ENCODE data around the gene AFTPH. TPM values are rescaled to one million over a fixed set of nuclear protein-coding genes. Genes with fewer than 3 reads are reported as not detected.

Gene AFTPH
- total RNA-seq, 1 experiment from 2014 or later, result 13.5 TPM

DNA sequence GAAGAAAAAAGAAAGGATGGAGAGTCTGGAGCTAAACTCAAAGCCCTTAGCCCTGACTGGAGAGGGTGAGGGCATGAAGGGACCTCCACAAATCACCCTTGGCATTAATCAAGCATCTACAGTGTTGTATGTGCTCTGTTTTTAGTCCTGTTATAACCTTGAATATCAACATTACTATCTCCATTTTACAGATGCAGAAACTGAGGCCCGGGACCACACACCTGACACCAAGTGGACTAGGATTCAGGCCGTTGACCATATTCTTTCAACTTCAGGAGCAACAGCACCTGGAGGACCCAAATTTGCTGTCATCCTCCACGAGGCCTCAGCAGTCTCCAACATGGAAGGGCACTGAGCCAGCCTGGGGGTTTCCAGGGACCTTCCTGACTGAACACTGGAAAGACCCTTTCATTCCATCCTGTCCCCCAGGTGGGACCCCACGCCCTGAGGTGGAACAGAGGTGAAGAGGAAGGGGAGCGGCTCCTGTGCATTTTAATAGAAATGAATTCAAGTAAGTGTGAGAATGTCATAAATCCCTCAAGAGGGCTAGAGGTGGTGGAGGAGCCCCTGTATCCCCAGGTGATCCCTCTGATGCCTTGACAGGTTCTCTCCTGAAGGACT, 88.6 kb downstream of the AFTPH start:
- H4K20me1 ChIP-seq (ENCODE audit: control insufficient read depth, insufficient read depth, insufficient read length), result no peaks in the 10 kb centered on the region
- no peak overlapping the region for H2BK20ac ChIP-seq (ENCODE audit: low read depth, low read length, poor library complexity, severe bottlenecking)
- no CpG with 5 or more reads among the region's 5 CpGs for WGBS (ENCODE audit: extremely low coverage, insufficient read length, low lambda C conversion rate)
- H3K9me3 ChIP-seq (ENCODE audit: control insufficient read depth, low read depth, low read length), result no peaks in the 10 kb centered on the region
- no peak overlapping the region for H4K91ac ChIP-seq (ENCODE audit: insufficient read length, low read depth, low read length)
- no peaks in the 10 kb centered on the region for H3K4me1 ChIP-seq (ENCODE audit: insufficient read depth, low read length)
- no peak overlapping the region for H3K56ac ChIP-seq (ENCODE audit: insufficient read length, low read depth, low read length)
- H2BK15ac ChIP-seq (ENCODE audit: low read depth, low read length), result no peak overlapping the region
- no peak overlapping the region for H3K4me2 ChIP-seq (ENCODE audit: insufficient read depth, insufficient read length, low read length)
- H3K9ac ChIP-seq (ENCODE audit: extremely low read depth, insufficient read length, low read length), result no peak overlapping the region
- no peaks in the 10 kb centered on the region for H3K79me2 ChIP-seq (ENCODE audit: insufficient read depth, low read length)
- Mint-ChIP-seq H3K9me3 (no peaks in the 10 kb centered on the region), H3K4me3 (no peak overlapping the region), H3K27me3 (ENCODE audit: low read depth) (peaks cover 48% of the 10 kb centered on the region), H3K27ac (no peak overlapping the region), H3K36me3 (ENCODE audit: insufficient read depth in 1 of 3, low read depth in 3 of 3) (no peaks in the 10 kb centered on the region), H3K4me1 (peaks cover 11 to 23% of the 10 kb centered on the region in 2 experiments)
- DNase-seq, result no peak
- H2AK5ac ChIP-seq (ENCODE audit: insufficient read length, low read length), result no peak overlapping the region
- no peak overlapping the region for H3K4ac ChIP-seq (ENCODE audit: low read depth, low read length)
- H3K27ac ChIP-seq (ENCODE audit: insufficient read length, low read depth, low read length), result no peak overlapping the region
- H3K79me1 ChIP-seq (ENCODE audit: insufficient read depth, low read depth, low read length, poor library complexity, severe bottlenecking), result no peaks in the 10 kb centered on the region
- no peak overlapping the region for H3K14ac ChIP-seq (ENCODE audit: insufficient read depth, low read length)
- H3K23me2 ChIP-seq (ENCODE audit: insufficient read length, low read depth, low read length, poor library complexity, severe bottlenecking), result peaks cover 2% of the 10 kb centered on the region
- no peak overlapping the region for H2BK12ac ChIP-seq (ENCODE audit: insufficient read length, low read depth, low read length)
- no peak overlapping the region for H3K23ac ChIP-seq (ENCODE audit: insufficient read length, low read depth, low read length)
- no peak overlapping the region for H4K5ac ChIP-seq (ENCODE audit: insufficient read length, low read depth, low read length)
- H2AFZ ChIP-seq (ENCODE audit: low read length), result no peak overlapping the region
- TF ChIP-seq, protein P1, sequence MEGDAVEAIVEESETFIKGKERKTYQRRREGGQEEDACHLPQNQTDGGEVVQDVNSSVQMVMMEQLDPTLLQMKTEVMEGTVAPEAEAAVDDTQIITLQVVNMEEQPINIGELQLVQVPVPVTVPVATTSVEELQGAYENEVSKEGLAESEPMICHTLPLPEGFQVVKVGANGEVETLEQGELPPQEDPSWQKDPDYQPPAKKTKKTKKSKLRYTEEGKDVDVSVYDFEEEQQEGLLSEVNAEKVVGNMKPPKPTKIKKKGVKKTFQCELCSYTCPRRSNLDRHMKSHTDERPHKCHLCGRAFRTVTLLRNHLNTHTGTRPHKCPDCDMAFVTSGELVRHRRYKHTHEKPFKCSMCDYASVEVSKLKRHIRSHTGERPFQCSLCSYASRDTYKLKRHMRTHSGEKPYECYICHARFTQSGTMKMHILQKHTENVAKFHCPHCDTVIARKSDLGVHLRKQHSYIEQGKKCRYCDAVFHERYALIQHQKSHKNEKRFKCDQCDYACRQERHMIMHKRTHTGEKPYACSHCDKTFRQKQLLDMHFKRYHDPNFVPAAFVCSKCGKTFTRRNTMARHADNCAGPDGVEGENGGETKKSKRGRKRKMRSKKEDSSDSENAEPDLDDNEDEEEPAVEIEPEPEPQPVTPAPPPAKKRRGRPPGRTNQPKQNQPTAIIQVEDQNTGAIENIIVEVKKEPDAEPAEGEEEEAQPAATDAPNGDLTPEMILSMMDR (conservative IDR thresholded peaks at IDR 0.05), result no peak
- H4K8ac ChIP-seq (replicated peaks; ENCODE audit: insufficient read length, low read depth, low read length), result no peak overlapping the region
- no peak overlapping the region for H2BK120ac ChIP-seq (ENCODE audit: low read depth, low read length, poor library complexity, severe bottlenecking)
- no peak overlapping the region for H3K18ac ChIP-seq (ENCODE audit: insufficient read length, low read depth, low read length)
- no peak overlapping the region for H2BK5ac ChIP-seq (ENCODE audit: insufficient read length, low read length)
- no peaks in the 10 kb centered on the region; the same call in 1 of the 2 replicates for H3K27me3 ChIP-seq (ENCODE audit: insufficient read depth, low read length)
- no peak overlapping the region for H3T11ph ChIP-seq (ENCODE audit: low read length)

Data from H9 (cell line).